ENCODE results near the gene FCN2. TPM values are rescaled to one million over a fixed set of nuclear protein-coding genes. Genes with fewer than 3 reads are reported as not detected.

FCN2 gene
- total RNA-seq, 1 experiment from 2014 or later = not detected

- Histone ChIP-seq H3K9ac (ENCODE audit: low read length) (no peak overlapping the region), H3K4me1 (ENCODE audit: control insufficient read depth in 1 of 2, insufficient read depth in 2 of 2, low read length in 2 of 2) (no peaks in the 10 kb centered on the region), H3K9me2 (ENCODE audit: insufficient read depth) (no peaks in the 10 kb centered on the region), H3K4me3 (replicated peaks in 1 of 2; ENCODE audit: low read depth in 1 of 2, low read length in 2 of 2) (no peak overlapping the region), H3K36me3 (ENCODE audit: control insufficient read depth in 1 of 2, insufficient read depth in 2 of 2, low read length in 2 of 2) (no peaks in the 10 kb centered on the region), H3K9me3 (ENCODE audit: control insufficient read depth in 1 of 2, insufficient read depth in 1 of 2, low read depth in 1 of 2, low read length in 2 of 2) (no peaks in the 10 kb centered on the region), H2AFZ (ENCODE audit: low read depth, low read length, poor library complexity, severe bottlenecking) (no peak overlapping the region), H3K4me2 (ENCODE audit: low read length) (no peak overlapping the region), H3K27ac (ENCODE audit: low read depth, low read length) (no peak overlapping the region), H3K79me2 (ENCODE audit: insufficient read depth, low read length) (no peaks in the 10 kb centered on the region), H3K27me3 (ENCODE audit: insufficient read depth, low read length) (peaks cover 10% of the 10 kb centered on the region; the same call in 1 of the 2 replicates), H4K20me1 (ENCODE audit: insufficient read depth) (no peaks in the 10 kb centered on the region)
- POLR2A ChIA-PET = no interaction called here
- TF ChIP-seq SP1 (IDR thresholded peaks at IDR 0.05; ENCODE audit: low read depth) (no peak), SIN3A (IDR thresholded peaks at IDR 0.05; ENCODE audit: low read depth) (no peak), ATF3 (IDR thresholded peaks at IDR 0.05) (no peak), JUND (IDR thresholded peaks at IDR 0.05) (no peak), POLR2A (IDR thresholded peaks at IDR 0.05; ENCODE audit: borderline replicate concordance, extremely low read depth, insufficient read depth, insufficient read length) (no peak), SRF (IDR thresholded peaks at IDR 0.05; ENCODE audit: low read depth) (no peak), ELF1 (IDR thresholded peaks at IDR 0.05; ENCODE audit: borderline replicate concordance, low read depth) (no peak), CTCF (IDR thresholded peaks at IDR 0.05 in 2 of 3, conservative IDR thresholded peaks at IDR 0.05 in 1 of 3; ENCODE audit: borderline replicate concordance in 1 of 3, insufficient read depth in 1 of 3, low read depth in 2 of 3, low read length in 2 of 3) (no peak), EGR1 (IDR thresholded peaks at IDR 0.05; ENCODE audit: low read depth) (no peak), YY1 (IDR thresholded peaks at IDR 0.05; ENCODE audit: extremely low read depth, insufficient replicate concordance, low read depth, low read length) (no peak), CEBPB (IDR thresholded peaks at IDR 0.05; ENCODE audit: low read depth) (no peak), EZH2 (IDR thresholded peaks at IDR 0.05) (no peak)
- CTCF ChIA-PET = no interaction called here
- no TSS peak for BruUV-seq (replicated peaks)
- ATAC-seq = no peak
- RAD21 ChIA-PET (ENCODE audit: low non-redundant PET in 1 of 2, low total read pairs in 2 of 2, uncharacterized antibody in 2 of 2, unreplicated experiment in 2 of 2) = no interaction called here
- no peak for DNase-seq (ENCODE audit: low read depth, low spot score)
- intact Hi-C loops (cut with micrococcal nuclease) = no loop called here
Measured at GRCh38 chr9:134909511-134910481, 29.2 kb downstream of the FCN2 start.
